ENCODE results near the gene UGT1A8. TPM values are rescaled to one million over a fixed set of nuclear protein-coding genes. Genes with fewer than 3 reads are reported as not detected.

The UGT1A8 gene
- total and polyA plus RNA-seq, 10 donors: not detected

- H3K9me3 ChIP-seq: no peaks in the 10 kb centered on the region
- H3K27ac ChIP-seq: no peak overlapping the region
- intact Hi-C loops (cut with DNase I; ENCODE audit: low total_unique reads): no loop called here
- H3K4me3 ChIP-seq: no peak overlapping the region
- H3K4me1 ChIP-seq: no peaks in the 10 kb centered on the region
- H3K36me3 ChIP-seq: no peaks in the 10 kb centered on the region
- H3K27me3 ChIP-seq (replicated peaks in 1 of 7): no peaks in the 10 kb centered on the region
- no peak for DNase-seq
- 84 to 95% (median 87%) methylated on average over 5 of the region's 5 CpGs for WGBS, 5 donors
- no peak for TF ChIP-seq POLR2AphosphoS5 (IDR thresholded peaks at IDR 0.05)
- TF ChIP-seq POLR2A (IDR thresholded peaks at IDR 0.05): no peak
Observed at GRCh38 chr2:233688341-233688740, 70.9 kb downstream of the UGT1A8 start.

GRCh38 chr2:233689031-233689430, 71.6 kb downstream of the UGT1A8 start:
- Histone ChIP-seq H3K27ac (no peak overlapping the region), H3K4me1 (no peaks in the 10 kb centered on the region), H3K27me3 (replicated peaks in 1 of 7) (no peaks in the 10 kb centered on the region), H3K9me3 (no peaks in the 10 kb centered on the region), H3K4me3 (no peak overlapping the region), H3K36me3 (no peaks in the 10 kb centered on the region)
- TF ChIP-seq POLR2AphosphoS5 (IDR thresholded peaks at IDR 0.05) (no peak), CTCF (IDR thresholded peaks at IDR 0.05 in 8 of 11, conservative IDR thresholded peaks at IDR 0.05 in 3 of 11) (no peak), POLR2A (IDR thresholded peaks at IDR 0.05) (no peak)
- intact Hi-C loops (cut with DNase I; ENCODE audit: low total_unique reads): no loop called here
- no peak for DNase-seq

GRCh38 chr2:233689501-233689900, 72.1 kb downstream of the UGT1A8 start:
- Histone ChIP-seq H3K27ac (no peak overlapping the region), H3K9me3 (no peaks in the 10 kb centered on the region), H3K27me3 (replicated peaks in 1 of 7) (no peaks in the 10 kb centered on the region), H3K4me1 (no peaks in the 10 kb centered on the region), H3K36me3 (no peaks in the 10 kb centered on the region), H3K4me3 (no peak overlapping the region)
- TF ChIP-seq CTCF (IDR thresholded peaks at IDR 0.05 in 8 of 11, conservative IDR thresholded peaks at IDR 0.05 in 3 of 11) (no peak), POLR2AphosphoS5 (IDR thresholded peaks at IDR 0.05) (no peak), POLR2A (IDR thresholded peaks at IDR 0.05) (no peak)
- WGBS, 5 donors: 7 to 12% (median 10%) methylated on average over 3 of the region's 3 CpGs
- DNase-seq: no peak
- intact Hi-C loops (cut with DNase I; ENCODE audit: low total_unique reads): no loop called here

- Histone ChIP-seq H3K27ac (no peak overlapping the region), H3K9me3 (no peaks in the 10 kb centered on the region), H3K36me3 (no peaks in the 10 kb centered on the region), H3K27me3 (replicated peaks in 1 of 7) (no peaks in the 10 kb centered on the region), H3K4me1 (no peaks in the 10 kb centered on the region), H3K4me3 (no peak overlapping the region)
- no peak for DNase-seq
- intact Hi-C loops (cut with DNase I; ENCODE audit: low total_unique reads): no loop called here
- 71 to 94% (median 88%) methylated on average over 4 of the region's 4 CpGs for WGBS, 5 donors
- TF ChIP-seq CTCF (IDR thresholded peaks at IDR 0.05 in 8 of 11, conservative IDR thresholded peaks at IDR 0.05 in 3 of 11) (no peak), POLR2A (IDR thresholded peaks at IDR 0.05) (no peak), POLR2AphosphoS5 (IDR thresholded peaks at IDR 0.05) (no peak)
Observed at GRCh38 chr2:233690444-233690843, 73.0 kb downstream of the UGT1A8 start.

Measured in spleen (tissue), 11 donors.